GM12872 (cell line): Measurements from ENCODE around the gene FAT1.

Experiments
- TF ChIP-seq, protein P1 (sequence below): IDR thresholded peaks from 3 replicates; pipeline ENCODE4 v1.5.1; 2011; ENCODE audit warnings: low read depth, mild to moderate bottlenecking, low read length, moderate library complexity; ENCODE audit not compliant: insufficient read depth

Gene FAT1

GRCh38 chr4:186693894-186694293 lies 29.8 kb downstream of the FAT1 start:
- TF ChIP-seq, protein P1, sequence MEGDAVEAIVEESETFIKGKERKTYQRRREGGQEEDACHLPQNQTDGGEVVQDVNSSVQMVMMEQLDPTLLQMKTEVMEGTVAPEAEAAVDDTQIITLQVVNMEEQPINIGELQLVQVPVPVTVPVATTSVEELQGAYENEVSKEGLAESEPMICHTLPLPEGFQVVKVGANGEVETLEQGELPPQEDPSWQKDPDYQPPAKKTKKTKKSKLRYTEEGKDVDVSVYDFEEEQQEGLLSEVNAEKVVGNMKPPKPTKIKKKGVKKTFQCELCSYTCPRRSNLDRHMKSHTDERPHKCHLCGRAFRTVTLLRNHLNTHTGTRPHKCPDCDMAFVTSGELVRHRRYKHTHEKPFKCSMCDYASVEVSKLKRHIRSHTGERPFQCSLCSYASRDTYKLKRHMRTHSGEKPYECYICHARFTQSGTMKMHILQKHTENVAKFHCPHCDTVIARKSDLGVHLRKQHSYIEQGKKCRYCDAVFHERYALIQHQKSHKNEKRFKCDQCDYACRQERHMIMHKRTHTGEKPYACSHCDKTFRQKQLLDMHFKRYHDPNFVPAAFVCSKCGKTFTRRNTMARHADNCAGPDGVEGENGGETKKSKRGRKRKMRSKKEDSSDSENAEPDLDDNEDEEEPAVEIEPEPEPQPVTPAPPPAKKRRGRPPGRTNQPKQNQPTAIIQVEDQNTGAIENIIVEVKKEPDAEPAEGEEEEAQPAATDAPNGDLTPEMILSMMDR = no peak

GRCh38 chr4:186693159-186693815 lies 30.4 kb downstream of the FAT1 start:
- TF ChIP-seq, protein P1 = no peak

- TF ChIP-seq, protein P1 = no peak
Measured at GRCh38 chr4:186691396-186691795, 32.3 kb downstream of the FAT1 start.

DNA sequence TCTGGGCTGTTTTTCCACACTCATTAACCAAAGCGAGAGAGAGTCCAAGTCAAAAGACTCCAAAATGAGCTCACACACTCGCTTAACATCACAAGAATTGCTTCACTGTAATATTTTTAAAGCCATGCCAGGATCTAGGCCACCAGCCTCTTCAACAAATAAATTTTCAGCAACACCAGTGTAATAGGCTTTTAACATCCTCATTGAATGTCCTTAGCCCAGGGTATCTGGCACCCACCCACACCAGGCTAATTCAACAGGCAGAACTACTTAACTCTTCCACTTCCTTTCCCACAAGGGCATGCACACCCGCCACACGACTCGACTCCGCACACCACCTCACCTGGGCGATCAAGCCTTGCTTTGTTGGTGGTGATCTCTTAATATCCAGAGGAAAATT lies 34.2 kb downstream of the FAT1 start:
- TF ChIP-seq, protein P1 = no peak

GRCh38 chr4:186688150-186688943 lies 35.3 kb downstream of the FAT1 start:
- TF ChIP-seq, protein P1 = no peak

DNA sequence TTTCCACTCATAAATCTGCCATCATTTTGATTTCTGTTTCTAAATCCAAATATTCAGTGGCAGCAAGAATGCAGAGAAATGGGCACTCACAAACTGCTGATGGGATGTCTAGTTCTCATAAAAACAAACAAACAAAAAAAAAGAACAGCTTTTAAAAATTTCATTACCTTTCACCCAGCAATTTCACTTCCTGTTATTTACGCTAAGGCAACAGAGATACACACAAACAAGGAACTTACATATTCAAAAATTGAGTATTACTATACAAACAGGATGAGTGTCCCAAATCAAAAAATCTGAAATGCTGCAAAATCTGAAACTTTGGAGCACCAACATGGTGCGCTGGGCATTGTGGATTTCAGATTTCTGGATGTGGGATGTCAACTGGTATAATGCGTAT lies 36.4 kb downstream of the FAT1 start:
- TF ChIP-seq, protein P1 = no peak

DNA sequence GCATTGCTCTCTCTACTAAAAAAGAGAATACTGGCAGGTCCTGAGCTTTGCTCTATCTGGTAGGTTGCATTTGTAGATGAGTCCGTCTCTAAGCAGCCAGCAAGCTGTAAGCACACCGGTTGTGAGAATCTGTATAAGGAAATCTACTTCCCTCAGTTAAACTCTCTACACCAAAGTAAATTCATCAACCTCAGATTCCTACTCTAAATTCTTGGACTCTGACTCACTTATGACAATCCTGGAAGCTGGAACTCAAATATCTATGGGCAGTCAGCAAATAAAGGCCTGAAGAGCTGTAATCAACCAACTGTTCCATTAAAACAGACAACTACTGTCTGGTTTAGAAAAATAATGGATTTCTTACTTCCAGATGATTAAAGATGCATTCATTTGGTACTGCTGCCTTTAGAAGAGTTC lies 37.9 kb downstream of the FAT1 start:
- TF ChIP-seq, protein P1 = no peak
